Brain pericyte (primary cell): ENCODE data around the gene VTI1A.

ENCODE experiments used
- DNase-seq: peaks from one replicate; pipeline ENCODE4 v3.0.0-alpha.2; 2012; ENCODE audit warnings: low read depth, low spot score

VTI1A gene

DNA sequence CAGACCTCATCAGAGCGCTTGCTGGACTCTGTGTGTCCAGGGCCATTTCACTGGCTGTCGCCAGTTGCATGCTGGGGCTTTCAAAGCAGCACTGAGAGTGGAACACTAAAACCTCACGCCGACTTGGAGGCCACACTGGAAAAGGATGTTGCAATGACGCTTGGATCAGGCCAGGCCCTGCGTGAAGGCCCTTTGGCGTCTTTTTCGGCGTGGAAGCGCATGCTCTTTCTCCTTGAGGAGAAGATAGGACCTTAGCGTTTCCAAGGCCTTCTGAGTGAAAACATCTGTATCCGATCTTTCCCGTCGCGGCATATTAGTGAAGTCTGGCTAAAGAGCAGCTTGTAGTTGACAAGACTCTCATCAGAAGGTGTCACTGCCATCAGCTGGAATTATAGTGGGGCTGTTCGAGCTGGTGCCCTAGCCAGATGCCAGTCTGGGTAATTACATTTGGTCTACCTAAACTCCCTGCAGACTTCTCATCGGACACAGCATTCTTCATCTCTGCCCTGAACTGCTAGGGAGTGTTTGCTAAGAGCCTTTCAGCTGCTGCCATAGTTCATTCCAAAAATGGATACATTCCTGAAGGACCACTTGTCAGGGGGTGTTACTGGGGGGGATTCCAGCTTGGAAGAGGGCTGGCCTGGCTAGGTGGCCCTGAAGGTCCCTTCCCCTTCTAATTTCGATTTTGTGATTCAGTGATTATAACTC, 335.3 kb downstream of the VTI1A start:
- DNase-seq = no peak

DNA sequence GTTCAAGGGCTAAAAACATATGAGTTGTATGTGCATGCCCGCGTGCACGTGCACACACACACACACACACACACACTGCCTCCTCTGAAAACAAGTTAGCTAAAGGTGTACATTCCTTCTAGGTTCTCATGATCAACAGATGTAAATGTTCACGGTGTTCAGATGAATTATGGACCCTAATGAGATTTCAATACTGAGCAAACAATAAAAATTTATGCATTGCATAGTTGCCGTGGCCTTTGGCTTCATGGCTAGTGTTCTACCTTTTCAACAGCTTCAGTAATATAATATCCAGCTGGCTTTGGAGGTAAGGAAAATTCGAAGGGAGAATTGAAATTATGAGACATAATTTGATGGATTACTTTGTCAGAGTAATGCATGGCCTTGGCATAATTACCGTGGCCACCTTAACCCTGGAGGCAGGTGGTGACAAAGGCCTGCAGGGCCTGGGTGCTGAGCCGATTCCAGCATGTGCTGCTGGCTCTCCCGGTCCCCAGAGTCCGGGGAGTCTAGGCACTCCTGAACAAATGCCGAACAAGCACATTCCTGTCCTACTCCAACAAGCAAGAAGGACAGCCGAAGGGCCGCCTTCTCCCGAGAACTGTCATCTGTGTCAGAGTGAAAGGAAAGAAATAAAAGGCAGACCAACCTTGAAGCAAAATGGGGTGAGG, 336.5 kb downstream of the VTI1A start:
- no peak for DNase-seq

DNA sequence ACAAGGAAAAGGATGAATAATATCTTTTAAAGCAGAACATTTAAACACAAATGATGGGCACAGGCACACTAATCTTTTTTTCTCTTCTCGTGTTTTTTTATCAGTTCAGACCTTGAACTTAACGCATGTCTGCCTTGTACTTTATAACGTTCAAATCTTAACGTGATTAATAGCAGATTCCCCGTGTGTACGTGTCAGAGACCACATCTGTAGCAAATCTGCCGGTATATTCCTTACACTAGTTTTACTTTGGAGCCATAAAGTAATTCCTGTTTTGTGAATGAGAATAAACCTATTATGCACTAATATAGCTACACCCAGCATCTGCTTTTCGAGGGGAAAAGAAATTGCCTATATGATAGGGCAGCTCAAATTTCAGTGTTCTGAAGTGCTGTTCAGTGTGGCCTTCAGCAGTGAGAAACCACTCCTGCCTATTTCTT, 337.0 kb downstream of the VTI1A start:
- no peak for DNase-seq

DNA sequence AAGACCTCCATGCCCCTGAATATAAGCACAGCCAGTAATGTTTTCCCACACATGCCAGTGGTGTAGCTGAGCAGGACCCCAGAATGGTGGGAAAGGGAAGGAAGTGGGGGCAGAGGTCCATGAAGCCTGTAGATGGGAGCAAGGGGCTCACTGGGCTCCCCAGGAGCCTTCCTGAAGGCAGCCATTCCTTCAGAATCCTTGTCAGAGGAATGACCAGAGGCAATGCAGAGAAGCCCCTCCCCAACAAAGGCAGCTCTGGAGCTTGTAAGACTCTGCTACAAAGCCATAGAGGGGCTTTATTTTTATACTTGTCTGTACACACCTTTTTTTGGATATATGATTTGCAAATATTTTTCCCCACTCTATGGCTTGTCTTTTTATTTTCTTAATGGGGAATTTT, 338.1 kb downstream of the VTI1A start:
- DNase-seq = no peak

DNA sequence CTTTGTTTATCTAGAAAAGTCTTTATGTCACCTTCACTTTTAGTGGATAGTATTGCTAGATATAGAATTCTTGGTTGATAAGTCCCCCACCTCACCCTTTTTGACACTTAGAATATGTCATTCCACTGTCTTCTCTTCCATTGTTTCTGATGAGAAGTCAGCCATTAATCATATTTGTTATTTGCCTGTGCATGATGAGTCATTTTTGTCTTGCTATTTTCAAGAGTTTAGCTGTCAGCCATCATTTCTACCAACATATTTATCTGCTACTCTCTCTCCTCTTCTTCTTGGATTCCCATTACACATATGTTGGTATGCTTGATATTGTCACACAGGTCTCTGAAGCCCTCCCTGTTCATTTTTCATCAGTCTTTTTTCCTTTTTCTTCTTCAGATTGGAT, 342.2 kb downstream of the VTI1A start:
- no peak for DNase-seq

DNA sequence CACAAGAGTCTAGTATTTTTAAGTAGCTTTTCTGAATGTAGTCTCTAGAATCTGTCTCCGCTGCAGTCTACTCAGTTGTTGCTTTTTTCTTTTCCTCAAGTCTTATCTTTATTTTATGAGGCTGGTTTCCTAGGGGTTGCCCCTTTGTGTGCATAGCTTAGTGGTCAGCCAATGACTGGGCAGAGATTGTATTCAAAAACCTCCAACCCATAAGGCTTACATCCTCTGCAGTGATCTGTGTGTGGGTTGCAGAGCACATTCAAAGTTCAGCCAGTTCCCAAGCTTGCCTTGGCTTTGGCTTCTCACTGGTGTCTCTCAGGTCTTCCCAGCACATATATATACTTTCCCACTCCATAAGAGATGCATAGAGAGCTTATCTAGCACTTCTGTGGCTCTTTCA, 343.0 kb downstream of the VTI1A start:
- no peak for DNase-seq

DNA sequence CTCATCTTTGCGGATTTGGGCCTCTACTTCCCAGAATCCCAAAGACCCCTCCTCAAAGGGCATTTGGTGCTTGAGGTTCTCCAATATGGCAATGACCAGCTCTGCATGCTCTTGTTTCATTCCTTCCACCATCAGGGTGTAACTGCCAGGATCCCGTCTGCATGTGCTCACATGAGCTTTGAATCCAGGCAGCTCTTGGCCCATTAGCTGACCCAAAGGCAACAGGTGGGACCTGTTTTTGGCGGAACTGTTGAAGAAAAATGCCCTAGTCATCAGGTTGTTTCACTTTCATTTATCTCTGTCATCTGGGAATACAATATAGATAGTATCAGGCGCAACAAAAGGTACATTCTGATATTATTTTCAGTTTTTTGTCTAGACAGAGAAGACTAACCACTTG, 343.9 kb downstream of the VTI1A start:
- DNase-seq = no peak

DNA sequence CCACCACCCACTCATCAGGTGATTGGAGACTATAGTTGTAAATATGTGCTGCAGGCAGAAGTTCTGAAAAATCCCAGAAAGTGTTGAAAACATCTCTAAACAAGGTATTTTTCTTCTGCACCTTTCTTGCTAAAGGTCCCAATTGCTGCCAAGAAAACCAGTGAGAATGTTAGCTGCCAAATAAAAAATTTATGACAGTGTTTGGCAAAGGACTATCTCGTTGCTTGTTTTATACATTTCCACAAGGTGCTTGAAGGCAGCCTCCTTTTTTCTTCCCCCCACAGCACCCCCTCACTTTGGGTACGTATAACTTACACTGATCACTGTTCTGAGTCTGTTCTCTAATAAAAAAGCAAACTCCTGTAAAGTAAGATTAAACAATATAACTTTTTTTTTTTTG, 344.4 kb downstream of the VTI1A start:
- no peak for DNase-seq

DNA sequence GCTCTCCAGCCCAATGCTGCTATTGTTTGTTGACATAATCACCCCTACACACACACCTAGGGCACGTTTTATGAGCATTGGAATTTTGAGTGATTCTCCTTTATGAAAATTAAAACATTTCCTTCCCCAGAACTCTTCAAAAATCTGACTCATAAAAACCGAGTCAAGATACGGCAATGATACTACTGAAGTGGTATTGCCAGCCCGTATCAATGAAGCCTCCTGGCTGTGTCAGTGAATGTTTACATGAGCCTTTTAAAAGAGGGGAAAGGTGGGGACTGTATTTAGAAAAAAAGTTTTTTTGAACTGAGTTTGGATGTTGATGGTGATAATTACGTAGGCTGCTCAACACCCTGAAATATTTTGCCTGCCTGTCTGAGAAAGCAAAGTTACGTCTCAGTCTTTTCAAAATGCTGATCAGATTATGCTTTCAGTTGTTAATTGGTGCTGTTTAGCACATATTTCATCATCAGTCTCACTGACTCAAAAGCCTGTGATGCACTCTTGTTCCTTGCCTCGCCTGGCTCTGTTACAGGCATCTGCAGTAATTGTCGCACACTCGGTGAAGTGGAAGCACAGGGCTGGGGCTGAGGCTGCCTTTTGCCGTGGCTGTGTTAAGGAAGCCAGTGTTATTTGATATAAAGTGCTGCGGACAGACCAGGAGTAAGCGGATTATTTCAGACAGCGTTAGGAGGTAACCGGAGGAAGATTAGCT, 345.6 kb downstream of the VTI1A start:
- no peak for DNase-seq

DNA sequence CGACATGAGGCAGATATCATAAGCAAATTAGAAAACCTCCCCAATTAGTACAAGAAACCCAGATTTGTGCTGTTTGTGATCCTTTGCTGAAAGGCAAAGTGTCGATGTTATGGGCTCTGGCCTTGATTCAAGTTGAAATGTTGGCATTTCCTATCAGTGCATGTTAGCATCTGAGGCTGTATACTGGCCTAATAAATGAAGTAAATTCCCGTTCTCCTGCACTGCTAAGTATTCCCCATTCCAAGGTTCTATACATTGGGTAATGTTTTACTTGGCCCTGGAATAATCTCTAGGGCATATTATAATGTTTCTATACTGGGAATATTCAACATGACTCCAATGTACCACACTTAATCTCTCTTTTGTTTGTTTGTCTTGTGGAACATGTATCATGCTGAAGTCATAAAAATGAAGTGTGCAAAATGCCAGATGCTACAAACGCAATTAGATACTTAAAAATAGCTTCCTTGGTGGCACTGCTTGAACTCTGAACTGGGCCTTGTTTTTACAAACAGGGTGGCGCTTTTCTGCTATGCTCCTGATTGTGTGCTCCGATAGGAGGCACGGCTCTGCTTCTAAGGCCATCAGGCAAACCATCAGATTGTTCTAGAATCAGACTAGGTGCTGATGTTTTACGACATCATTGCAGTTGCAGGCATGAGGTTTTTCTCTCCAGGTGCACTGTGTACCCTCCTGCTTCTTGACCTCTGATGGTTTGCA, 346.3 kb downstream of the VTI1A start:
- DNase-seq = no peak

DNA sequence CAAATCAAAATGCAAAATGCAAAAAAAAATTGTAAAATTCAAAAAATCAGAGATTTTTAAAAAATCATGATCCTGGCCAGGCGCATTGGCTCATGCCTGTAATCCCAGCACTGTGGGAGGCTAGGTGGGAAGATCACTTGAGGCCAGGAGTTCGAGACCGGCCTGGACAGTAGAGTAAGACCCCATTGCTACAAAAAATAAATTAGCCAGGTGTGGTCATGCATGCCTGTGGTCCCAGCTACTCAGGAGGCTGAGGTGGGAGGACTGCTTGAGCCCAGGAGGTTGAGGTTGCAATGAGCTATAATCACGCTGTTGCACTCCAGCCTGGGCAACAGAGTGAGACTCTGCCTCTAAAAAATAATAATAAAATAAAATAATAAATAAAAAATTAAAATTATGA, 347.2 kb downstream of the VTI1A start:
- no peak for DNase-seq

DNA sequence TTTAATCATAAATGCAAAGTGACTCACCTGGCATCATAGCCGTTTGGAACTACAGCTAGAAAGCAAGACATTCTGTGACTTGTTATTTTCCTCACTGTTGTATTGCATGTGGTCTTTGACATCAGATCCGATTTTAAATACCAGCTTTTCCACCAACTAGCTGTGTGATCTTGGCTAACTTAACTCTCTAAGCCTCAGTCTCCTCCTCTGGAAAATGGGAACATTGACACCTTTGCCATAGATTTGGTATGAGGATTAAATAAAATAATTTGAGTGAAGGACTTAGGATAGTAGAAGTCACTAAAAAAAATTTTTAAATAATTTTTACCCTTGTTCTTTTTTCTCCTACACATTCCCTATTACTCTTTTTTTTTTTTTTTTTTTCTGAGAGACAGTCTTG, 348.1 kb downstream of the VTI1A start:
- no peak for DNase-seq

DNA sequence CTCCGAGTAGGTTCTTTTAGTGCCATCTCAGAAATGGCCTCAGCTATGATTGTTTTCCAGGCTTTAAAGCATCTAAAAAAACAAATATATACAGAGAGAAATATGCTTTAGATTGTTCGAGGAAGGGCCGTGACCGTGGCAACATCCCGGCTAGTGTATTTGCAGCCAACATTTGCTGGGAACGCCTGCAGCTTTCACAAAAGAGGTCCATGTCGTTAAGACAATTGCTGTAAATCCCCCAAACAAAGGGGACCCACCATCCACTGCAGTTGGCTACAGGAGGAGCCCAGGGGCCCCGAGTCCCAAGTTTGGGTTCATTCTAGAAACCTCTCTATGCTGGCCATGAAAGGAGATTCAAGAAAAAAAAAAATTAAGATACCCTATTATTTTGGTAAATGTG, 350.2 kb downstream of the VTI1A start:
- DNase-seq = no peak

DNA sequence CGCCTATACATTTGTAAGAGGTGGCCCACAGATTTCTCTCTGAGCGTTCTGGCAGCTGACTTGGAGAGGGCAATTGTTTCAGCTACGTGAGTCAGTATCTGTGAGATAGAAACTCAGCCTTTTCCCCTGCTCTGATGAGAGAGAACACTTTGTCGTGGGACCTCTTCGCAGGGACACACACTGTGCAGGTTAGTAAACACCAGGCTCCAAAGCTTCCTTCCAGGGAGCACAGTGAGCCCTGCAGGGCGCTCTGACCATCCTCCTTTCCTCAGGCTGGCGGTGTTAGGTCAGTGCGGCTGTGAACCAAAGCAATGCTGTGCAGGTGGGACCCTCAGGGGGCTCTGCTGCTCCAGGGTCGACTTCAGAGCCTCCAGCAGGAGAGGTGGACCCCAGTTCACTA, 350.8 kb downstream of the VTI1A start:
- no peak for DNase-seq

DNA sequence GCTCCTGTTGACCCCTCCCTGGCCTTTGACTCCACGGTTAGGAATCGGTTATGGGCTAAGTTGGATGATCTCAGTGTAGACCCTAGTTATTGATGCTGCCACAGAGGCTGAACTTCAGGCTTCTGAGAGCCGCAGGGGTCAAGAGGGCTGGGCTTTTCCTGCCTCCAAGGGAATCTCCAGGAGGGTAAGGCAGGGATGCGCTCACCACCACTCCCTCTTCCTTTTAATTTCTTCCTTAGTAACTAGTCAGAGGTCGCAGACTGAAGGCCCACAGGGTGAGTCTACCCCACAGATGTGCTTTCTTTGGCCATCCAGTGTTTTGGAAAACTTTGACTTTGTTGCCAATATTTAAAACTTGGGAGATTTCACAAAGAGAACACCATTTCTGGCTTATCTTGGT, 352.0 kb downstream of the VTI1A start:
- DNase-seq = no peak

DNA sequence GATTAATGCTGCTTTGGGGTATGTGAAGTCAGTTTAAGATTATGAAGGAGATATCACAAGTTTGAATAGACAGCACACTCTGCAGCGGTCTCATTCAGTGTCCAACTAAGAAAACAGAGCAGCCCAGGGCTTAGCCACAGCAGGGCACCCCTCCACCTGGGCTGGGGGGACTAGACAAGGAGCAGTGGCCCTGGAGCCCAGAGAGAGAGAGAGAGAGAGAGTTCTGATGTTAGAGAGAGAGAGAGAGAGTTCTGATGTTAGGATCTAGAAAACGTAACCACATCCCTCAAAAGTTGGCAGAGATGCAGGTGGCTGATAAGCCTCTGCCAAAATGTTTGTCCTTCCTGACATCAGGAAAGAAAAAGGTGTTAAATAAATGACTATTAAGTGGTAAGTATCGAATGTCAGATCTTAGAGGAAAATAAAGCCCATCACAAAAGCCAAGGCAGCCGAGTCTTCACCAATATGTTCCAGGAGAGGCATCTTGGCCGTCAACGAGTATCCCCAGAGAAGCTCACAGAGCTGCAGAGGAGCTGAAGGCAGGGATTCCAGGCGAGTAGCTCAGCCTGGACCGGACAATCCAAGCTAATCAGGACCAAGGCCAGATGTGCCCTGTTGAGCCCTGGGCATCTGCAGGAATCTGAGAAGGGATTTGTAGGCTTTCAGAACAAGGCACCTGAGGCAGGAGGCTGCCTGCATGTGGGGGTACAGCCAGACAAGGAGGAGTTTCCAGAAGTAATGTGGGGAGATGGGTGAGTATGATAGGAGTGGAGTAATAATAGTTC, 352.9 kb downstream of the VTI1A start:
- no peak for DNase-seq

DNA sequence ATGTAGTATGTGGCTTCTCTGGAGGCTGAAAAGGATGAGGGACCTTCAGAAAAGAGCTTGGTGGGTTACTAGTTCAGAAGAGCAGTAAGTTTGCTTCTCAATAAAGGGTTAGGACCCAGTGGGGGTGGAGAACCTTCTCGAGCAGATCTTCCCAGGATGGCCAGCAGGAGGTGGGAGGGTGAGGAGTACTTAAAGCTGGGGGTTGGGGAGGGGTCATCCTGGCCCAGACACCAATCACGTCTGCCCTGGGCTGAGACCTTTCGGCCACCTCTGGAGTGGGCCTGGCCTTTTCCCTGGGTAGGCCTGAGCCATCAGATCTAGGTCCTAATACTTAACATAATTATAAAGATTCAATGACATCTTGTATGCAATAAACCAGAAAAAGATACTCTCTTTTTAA, 354.0 kb downstream of the VTI1A start:
- no peak for DNase-seq

DNA sequence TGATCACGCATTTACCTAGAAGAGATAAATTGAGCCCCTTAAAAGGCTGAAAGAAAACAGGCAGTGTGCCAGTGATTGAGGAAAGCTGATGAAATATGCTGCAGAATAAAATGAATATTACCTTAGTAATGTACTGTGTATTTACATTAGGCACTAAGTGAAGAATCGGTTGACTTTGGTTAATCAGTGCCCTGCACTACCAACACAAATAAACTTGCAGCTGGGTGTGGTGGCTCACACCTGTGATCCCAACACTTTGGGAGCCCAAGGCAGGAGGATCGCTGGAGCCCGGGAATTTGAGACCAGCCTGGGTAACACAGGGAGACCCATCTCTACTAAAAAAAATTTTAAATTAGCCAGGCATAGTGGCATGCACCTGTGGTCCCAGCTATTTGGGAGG, 354.7 kb downstream of the VTI1A start:
- DNase-seq = no peak

DNA sequence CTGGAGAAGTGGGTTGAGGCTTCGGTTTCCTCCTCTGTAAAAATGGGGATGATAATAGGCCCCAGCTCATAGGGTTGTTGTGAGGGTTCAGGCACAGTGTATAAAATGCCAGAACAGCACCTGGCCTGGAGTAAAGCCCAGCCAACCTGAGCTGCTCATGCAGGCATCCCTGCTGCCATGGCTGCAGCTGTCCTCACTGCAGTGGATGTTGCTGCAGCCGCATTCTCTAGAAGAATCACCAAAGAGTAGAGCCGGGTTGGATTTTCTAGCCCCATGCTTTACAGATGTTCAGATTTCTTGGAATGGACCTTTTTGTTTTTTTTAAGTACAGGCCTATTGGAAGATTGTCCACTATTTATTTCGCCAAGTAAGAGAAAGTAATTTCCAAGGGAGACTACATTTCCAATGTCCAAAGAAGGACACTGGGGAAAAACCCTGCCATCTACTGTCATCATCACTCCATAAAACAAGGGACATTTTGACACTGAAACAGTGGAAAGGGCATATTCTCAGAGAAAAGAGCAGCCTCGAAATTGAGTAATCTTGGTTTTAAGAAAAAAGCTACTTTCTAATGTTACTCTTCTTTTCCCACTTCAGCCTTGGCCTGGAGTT, 355.5 kb downstream of the VTI1A start:
- no peak for DNase-seq

DNA sequence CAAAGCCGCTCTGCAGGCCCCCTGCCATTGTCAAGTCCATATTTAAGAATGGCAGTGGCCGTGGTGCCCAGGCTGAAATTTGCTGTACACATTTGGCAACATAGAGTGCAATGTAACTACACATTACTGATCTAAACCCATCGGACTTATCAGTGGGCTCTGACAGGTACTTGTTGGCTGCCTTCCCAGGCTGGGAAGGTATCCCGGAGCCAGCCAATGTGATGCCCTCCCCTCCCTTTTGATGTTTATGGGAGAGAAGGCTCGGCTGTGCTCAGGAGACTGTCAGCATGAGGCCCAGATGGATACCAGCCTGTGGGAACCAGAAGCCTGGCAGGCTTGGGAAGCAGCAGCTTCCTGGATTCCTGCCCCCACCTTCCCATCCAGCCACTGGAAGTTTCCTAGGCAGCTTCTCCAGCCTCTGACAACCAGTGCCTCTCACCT, 357.0 kb downstream of the VTI1A start:
- no peak for DNase-seq

DNA sequence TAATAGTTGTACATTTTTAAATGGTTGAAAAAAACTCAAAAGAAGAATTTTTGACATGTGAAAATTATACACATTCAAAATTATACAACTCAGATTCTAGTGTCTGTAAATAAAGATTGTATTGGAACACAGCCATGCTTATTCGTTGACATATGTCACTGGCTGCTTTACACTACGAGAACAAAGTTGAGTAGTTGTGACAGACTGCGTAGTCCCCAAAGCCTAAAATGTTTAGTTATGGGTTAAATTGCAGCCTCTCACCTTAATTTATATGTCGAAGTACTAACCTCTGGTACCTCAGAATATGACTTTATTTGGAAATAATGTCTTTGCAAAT, 358.2 kb downstream of the VTI1A start:
- no peak for DNase-seq
